Esophagus squamous epithelium (tissue), 4 donors: ENCODE results near the gene LINC00237.

ENCODE experiments used
- POLR2A ChIP-seq, 4 donors: fragments of 450-650 bp; IDR thresholded peaks; one replicate each; pipeline ENCODE4 v1.6.1; 2017; ENCODE audit warnings: antibody characterized with exemption in 4 of 4, mild to moderate bottlenecking in 4 of 4, moderate library complexity in 3 of 4
- TF ChIP-seq, protein P1 (sequence below), 6 experiments: fragments of 450-650 bp in 4 of 6; fragments of 200-600 bp in 2 of 6; sonication (generic) in 2 of 6; IDR thresholded peaks; one replicate each; pipeline ENCODE4 v1.5.1; 2016 to 2019; ENCODE audit warnings: antibody characterized with exemption in 6 of 6, mild to moderate bottlenecking in 4 of 6, moderate library complexity in 4 of 6

GRCh38 chr20:21137078-21137477, 30.9 kb upstream of the LINC00237 start:
- TF ChIP-seq, protein P1, sequence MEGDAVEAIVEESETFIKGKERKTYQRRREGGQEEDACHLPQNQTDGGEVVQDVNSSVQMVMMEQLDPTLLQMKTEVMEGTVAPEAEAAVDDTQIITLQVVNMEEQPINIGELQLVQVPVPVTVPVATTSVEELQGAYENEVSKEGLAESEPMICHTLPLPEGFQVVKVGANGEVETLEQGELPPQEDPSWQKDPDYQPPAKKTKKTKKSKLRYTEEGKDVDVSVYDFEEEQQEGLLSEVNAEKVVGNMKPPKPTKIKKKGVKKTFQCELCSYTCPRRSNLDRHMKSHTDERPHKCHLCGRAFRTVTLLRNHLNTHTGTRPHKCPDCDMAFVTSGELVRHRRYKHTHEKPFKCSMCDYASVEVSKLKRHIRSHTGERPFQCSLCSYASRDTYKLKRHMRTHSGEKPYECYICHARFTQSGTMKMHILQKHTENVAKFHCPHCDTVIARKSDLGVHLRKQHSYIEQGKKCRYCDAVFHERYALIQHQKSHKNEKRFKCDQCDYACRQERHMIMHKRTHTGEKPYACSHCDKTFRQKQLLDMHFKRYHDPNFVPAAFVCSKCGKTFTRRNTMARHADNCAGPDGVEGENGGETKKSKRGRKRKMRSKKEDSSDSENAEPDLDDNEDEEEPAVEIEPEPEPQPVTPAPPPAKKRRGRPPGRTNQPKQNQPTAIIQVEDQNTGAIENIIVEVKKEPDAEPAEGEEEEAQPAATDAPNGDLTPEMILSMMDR (IDR thresholded peaks at IDR 0.05): no peak
- TF ChIP-seq POLR2A (IDR thresholded peaks at IDR 0.05): no peak
